Measurements from ENCODE around the gene FBN3.

Gene FBN3

GRCh38 chr19:8150998-8151766 lies 1.8 kb upstream of the FBN3 start:
- no peak for TF ChIP-seq CTCF (IDR thresholded peaks at IDR 0.05; ENCODE audit: insufficient read depth, low read length, poor library complexity, severe bottlenecking)
- peaks cover 2% of the 10 kb centered on the region; the same call in 1 of the 2 replicates for H3K27me3 ChIP-seq (replicated peaks; ENCODE audit: control insufficient read depth, insufficient read depth, low read length)
- H3K4me3 ChIP-seq (replicated peaks; ENCODE audit: low read depth, low read length), result no peak overlapping the region
- H3K36me3 ChIP-seq (ENCODE audit: control insufficient read depth, insufficient read depth, low read length), result no peaks in the 10 kb centered on the region
- DNase-seq (ENCODE audit: extremely low read depth, insufficient read length), result no peak

- Histone ChIP-seq H3K27me3 (replicated peaks; ENCODE audit: control insufficient read depth, insufficient read depth, low read length) (peaks cover 2% of the 10 kb centered on the region; the same call in 1 of the 2 replicates), H3K4me3 (replicated peaks; ENCODE audit: low read depth, low read length) (no peak overlapping the region), H3K36me3 (ENCODE audit: control insufficient read depth, insufficient read depth, low read length) (no peaks in the 10 kb centered on the region)
- DNase-seq (ENCODE audit: extremely low read depth, insufficient read length), result no peak
- no peak for TF ChIP-seq CTCF (IDR thresholded peaks at IDR 0.05; ENCODE audit: insufficient read depth, low read length, poor library complexity, severe bottlenecking)
Observed at GRCh38 chr19:8150178-8150865, 930 bp upstream of the FBN3 start.

- no peak for DNase-seq (ENCODE audit: extremely low read depth, insufficient read length)
- TF ChIP-seq CTCF (IDR thresholded peaks at IDR 0.05; ENCODE audit: insufficient read depth, low read length, poor library complexity, severe bottlenecking), result no peak
- Histone ChIP-seq H3K27me3 (replicated peaks; ENCODE audit: control insufficient read depth, insufficient read depth, low read length) (peaks cover 2% of the 10 kb centered on the region; the same call in 1 of the 2 replicates), H3K4me3 (replicated peaks; ENCODE audit: low read depth, low read length) (no peak overlapping the region), H3K36me3 (ENCODE audit: control insufficient read depth, insufficient read depth, low read length) (no peaks in the 10 kb centered on the region)
Observed at GRCh38 chr19:8148410-8149260, 757 bp downstream of the FBN3 start.

GRCh38 chr19:8148088-8148409 lies 1.3 kb downstream of the FBN3 start:
- H3K36me3 ChIP-seq (ENCODE audit: control insufficient read depth, insufficient read depth, low read length), result no peaks in the 10 kb centered on the region
- peaks cover 2% of the 10 kb centered on the region; the same call in 1 of the 2 replicates for H3K27me3 ChIP-seq (replicated peaks; ENCODE audit: control insufficient read depth, insufficient read depth, low read length)
- TF ChIP-seq CTCF (IDR thresholded peaks at IDR 0.05; ENCODE audit: insufficient read depth, low read length, poor library complexity, severe bottlenecking), result no peak
- no peak for DNase-seq (ENCODE audit: extremely low read depth, insufficient read length)
- no peak overlapping the region for H3K4me3 ChIP-seq (replicated peaks; ENCODE audit: low read depth, low read length)

- Histone ChIP-seq H3K4me3 (replicated peaks; ENCODE audit: low read depth, low read length) (no peak overlapping the region), H3K27me3 (replicated peaks; ENCODE audit: control insufficient read depth, insufficient read depth, low read length) (peaks cover 2% of the 10 kb centered on the region; the same call in 1 of the 2 replicates), H3K36me3 (ENCODE audit: control insufficient read depth, insufficient read depth, low read length) (no peaks in the 10 kb centered on the region)
- no peak for TF ChIP-seq CTCF (IDR thresholded peaks at IDR 0.05; ENCODE audit: insufficient read depth, low read length, poor library complexity, severe bottlenecking)
- DNase-seq (ENCODE audit: extremely low read depth, insufficient read length), result no peak
Observed at GRCh38 chr19:8147582-8147978, 1.8 kb downstream of the FBN3 start.

All from GM06990 (cell line).